Measurements from ENCODE around the gene INPP4A.

DNA sequence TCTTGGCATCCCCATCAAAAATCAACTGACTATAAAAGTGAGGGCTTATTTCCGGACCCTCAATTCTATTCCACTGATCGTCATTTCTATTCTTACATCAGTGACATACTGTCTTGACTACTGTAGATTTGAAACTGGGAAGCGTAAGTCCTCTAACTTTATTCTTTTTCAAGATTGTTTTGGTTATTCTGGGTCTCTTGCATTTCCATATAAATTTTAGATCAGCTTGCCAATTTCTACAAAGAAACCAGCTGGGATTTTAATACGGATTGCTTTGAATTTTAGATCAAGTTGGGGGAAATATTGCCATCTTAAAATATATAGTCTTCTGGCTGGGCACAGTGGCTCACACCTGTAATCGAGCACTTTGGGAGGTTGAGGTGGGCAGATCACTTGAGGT is 17.9 kb upstream of the INPP4A start:
- TF ChIP-seq, protein P1, sequence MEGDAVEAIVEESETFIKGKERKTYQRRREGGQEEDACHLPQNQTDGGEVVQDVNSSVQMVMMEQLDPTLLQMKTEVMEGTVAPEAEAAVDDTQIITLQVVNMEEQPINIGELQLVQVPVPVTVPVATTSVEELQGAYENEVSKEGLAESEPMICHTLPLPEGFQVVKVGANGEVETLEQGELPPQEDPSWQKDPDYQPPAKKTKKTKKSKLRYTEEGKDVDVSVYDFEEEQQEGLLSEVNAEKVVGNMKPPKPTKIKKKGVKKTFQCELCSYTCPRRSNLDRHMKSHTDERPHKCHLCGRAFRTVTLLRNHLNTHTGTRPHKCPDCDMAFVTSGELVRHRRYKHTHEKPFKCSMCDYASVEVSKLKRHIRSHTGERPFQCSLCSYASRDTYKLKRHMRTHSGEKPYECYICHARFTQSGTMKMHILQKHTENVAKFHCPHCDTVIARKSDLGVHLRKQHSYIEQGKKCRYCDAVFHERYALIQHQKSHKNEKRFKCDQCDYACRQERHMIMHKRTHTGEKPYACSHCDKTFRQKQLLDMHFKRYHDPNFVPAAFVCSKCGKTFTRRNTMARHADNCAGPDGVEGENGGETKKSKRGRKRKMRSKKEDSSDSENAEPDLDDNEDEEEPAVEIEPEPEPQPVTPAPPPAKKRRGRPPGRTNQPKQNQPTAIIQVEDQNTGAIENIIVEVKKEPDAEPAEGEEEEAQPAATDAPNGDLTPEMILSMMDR (IDR thresholded peaks at IDR 0.05), result no peak
- TF ChIP-seq POLR2A (IDR thresholded peaks at IDR 0.05), result no peak
